SK-N-SH treated with all-trans-retinoic acid at 6 μM for 48 hours (cell line): ENCODE data around the gene GALNT17.

Experiments used
- ATAC-seq: fragments of 200-7000 bp; cut with Tn5 transposase; 3 replicates; pipeline ENCODE4 v1.9.1; 2020; ENCODE audit warnings: mild to moderate bottlenecking, moderate library complexity
- ARNTL ChIP-seq: fragments of 450-650 bp; formaldehyde crosslinking; IDR thresholded peaks from 2 replicates; pipeline ENCODE4 v1.5.0; 2020; ENCODE audit warnings: low read depth, mild to moderate bottlenecking, moderate library complexity, borderline replicate concordance
- BACH2 ChIP-seq: fragments of 250-450 bp; sonication (Bioruptor Pico); IDR thresholded peaks from 2 replicates; pipeline ENCODE4 v1.9.0; 2021; ENCODE audit warnings: mild to moderate bottlenecking, borderline replicate concordance
- CSDC2 ChIP-seq: fragments of 250-450 bp; sonication (Bioruptor Pico); IDR thresholded peaks from 2 replicates; pipeline ENCODE4 v1.5.0; 2020; ENCODE audit warnings: mild to moderate bottlenecking, moderate library complexity
- ESRRG ChIP-seq: fragments of 250-450 bp; sonication (Bioruptor Pico); IDR thresholded peaks from 2 replicates; pipeline ENCODE4 v1.6.1; 2021; ENCODE audit warnings: mild to moderate bottlenecking
- ISL1 ChIP-seq: fragments of 250-450 bp; sonication (Bioruptor Pico); IDR thresholded peaks from 2 replicates; pipeline ENCODE4 v2.1.2; 2022; ENCODE audit warnings: mild to moderate bottlenecking, moderate library complexity
- OSR1 ChIP-seq: fragments of 250-450 bp; sonication (Bioruptor Pico); IDR thresholded peaks from 2 replicates; pipeline ENCODE4 v1.8.0; 2022; ENCODE audit warnings: moderate library complexity, mild to moderate bottlenecking, inconsistent platforms
- PPARA ChIP-seq: fragments of 250-450 bp; sonication (Bioruptor Pico); IDR thresholded peaks from 2 replicates; pipeline ENCODE4 v1.5.0; 2020; ENCODE audit warnings: mild to moderate bottlenecking, borderline replicate concordance
- RARB ChIP-seq: fragments of 250-450 bp; sonication (Bioruptor Pico); IDR thresholded peaks from 2 replicates; pipeline ENCODE4 v1.8.0; 2021; ENCODE audit warnings: mild to moderate bottlenecking, moderate library complexity
- SNAI2 ChIP-seq: fragments of 250-450 bp; sonication (Bioruptor Pico); IDR thresholded peaks from 2 replicates; pipeline ENCODE4 v1.5.0; 2020; ENCODE audit warnings: mild to moderate bottlenecking, moderate library complexity
- TCF4 ChIP-seq: fragments of 250-450 bp; sonication (Bioruptor Pico); IDR thresholded peaks from 2 replicates; pipeline ENCODE4 v1.8.0; 2021; ENCODE audit warnings: mild to moderate bottlenecking, moderate library complexity, borderline replicate concordance
- ZC3H10 ChIP-seq: fragments of 250-450 bp; sonication (Bioruptor Pico); IDR thresholded peaks from 2 replicates; pipeline ENCODE4 v1.5.1; 2021; ENCODE audit warnings: mild to moderate bottlenecking, moderate library complexity
- ZFP3 ChIP-seq: fragments of 250-450 bp; sonication (Bioruptor Pico); IDR thresholded peaks from 2 replicates; pipeline ENCODE4 v1.5.0; 2020; ENCODE audit warnings: mild to moderate bottlenecking, moderate library complexity
- ZFP30 ChIP-seq: fragments of 450-650 bp; formaldehyde crosslinking; IDR thresholded peaks from 2 replicates; pipeline ENCODE4 v1.5.0; 2022; ENCODE audit warnings: mild to moderate bottlenecking, moderate library complexity
- ZNF565 ChIP-seq: fragments of 450-650 bp; formaldehyde crosslinking; conservative IDR thresholded peaks from 2 replicates; pipeline ENCODE4 v1.5.0; 2020; ENCODE audit warnings: low read depth, mild to moderate bottlenecking, moderate library complexity
- ZNF70 ChIP-seq: fragments of 450-650 bp; formaldehyde crosslinking; IDR thresholded peaks from 2 replicates; pipeline ENCODE4 v1.5.0; 2020; ENCODE audit warnings: mild to moderate bottlenecking, moderate library complexity
- ZNF8 ChIP-seq: fragments of 450-650 bp; formaldehyde crosslinking; IDR thresholded peaks from 2 replicates; pipeline ENCODE4 v1.5.0; 2020; ENCODE audit warnings: mild to moderate bottlenecking, moderate library complexity
- TF ChIP-seq, protein P1 (sequence below): fragments of 250-450 bp; sonication (Bioruptor Pico); IDR thresholded peaks from 2 replicates; pipeline ENCODE4 v1.5.1; 2020; ENCODE audit warnings: low read depth, mild to moderate bottlenecking, moderate library complexity
- TF ChIP-seq, protein P2 (sequence below): fragments of 250-450 bp; sonication (Bioruptor Pico); IDR thresholded peaks from 2 replicates; pipeline ENCODE4 v1.5.0; 2020; ENCODE audit warnings: mild to moderate bottlenecking, moderate library complexity
- TF ChIP-seq, protein P3 (sequence below): fragments of 250-450 bp; sonication (Bioruptor Pico); IDR thresholded peaks from 2 replicates; pipeline ENCODE4 v1.5.1; 2021; ENCODE audit warnings: mild to moderate bottlenecking, moderate library complexity
- TF ChIP-seq, protein P4 (sequence below): fragments of 250-450 bp; sonication (Bioruptor Pico); IDR thresholded peaks from 2 replicates; pipeline ENCODE4 v1.8.0; 2021; ENCODE audit warnings: low read depth, mild to moderate bottlenecking, moderate library complexity, borderline replicate concordance

The GALNT17 gene

DNA sequence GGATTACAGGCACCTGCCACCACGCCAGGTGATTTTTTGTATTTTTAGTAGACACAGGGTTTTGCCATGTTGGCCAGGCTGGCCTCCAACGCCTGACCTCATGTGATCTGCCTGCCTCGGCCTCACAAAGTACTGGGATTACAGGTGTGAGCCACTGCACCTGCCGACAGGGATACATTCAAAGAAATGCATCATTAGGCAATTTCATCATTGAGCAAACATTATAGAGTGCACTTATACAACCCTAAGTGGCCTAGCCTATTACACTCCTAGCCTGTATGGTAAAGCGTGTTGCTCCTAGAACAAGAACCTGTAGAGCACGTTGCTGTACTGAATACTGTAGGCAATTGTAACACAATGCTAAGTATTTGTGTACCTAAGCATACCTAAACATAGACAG lies 350.3 kb downstream of the GALNT17 start:
- TF ChIP-seq, protein P1, sequence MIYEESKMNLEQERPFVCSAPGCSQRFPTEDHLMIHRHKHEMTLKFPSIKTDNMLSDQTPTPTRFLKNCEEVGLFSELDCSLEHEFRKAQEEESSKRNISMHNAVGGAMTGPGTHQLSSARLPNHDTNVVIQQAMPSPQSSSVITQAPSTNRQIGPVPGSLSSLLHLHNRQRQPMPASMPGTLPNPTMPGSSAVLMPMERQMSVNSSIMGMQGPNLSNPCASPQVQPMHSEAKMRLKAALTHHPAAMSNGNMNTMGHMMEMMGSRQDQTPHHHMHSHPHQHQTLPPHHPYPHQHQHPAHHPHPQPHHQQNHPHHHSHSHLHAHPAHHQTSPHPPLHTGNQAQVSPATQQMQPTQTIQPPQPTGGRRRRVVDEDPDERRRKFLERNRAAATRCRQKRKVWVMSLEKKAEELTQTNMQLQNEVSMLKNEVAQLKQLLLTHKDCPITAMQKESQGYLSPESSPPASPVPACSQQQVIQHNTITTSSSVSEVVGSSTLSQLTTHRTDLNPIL, result no peak
- no peak for TF ChIP-seq ZFP3 (CRISPR knock-in tag)
- TF ChIP-seq, protein P2, sequence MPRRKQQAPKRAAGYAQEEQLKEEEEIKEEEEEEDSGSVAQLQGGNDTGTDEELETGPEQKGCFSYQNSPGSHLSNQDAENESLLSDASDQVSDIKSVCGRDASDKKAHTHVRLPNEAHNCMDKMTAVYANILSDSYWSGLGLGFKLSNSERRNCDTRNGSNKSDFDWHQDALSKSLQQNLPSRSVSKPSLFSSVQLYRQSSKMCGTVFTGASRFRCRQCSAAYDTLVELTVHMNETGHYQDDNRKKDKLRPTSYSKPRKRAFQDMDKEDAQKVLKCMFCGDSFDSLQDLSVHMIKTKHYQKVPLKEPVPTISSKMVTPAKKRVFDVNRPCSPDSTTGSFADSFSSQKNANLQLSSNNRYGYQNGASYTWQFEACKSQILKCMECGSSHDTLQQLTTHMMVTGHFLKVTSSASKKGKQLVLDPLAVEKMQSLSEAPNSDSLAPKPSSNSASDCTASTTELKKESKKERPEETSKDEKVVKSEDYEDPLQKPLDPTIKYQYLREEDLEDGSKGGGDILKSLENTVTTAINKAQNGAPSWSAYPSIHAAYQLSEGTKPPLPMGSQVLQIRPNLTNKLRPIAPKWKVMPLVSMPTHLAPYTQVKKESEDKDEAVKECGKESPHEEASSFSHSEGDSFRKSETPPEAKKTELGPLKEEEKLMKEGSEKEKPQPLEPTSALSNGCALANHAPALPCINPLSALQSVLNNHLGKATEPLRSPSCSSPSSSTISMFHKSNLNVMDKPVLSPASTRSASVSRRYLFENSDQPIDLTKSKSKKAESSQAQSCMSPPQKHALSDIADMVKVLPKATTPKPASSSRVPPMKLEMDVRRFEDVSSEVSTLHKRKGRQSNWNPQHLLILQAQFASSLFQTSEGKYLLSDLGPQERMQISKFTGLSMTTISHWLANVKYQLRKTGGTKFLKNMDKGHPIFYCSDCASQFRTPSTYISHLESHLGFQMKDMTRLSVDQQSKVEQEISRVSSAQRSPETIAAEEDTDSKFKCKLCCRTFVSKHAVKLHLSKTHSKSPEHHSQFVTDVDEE (CRISPR knock-in tag), result no peak
- TF ChIP-seq, protein P3, sequence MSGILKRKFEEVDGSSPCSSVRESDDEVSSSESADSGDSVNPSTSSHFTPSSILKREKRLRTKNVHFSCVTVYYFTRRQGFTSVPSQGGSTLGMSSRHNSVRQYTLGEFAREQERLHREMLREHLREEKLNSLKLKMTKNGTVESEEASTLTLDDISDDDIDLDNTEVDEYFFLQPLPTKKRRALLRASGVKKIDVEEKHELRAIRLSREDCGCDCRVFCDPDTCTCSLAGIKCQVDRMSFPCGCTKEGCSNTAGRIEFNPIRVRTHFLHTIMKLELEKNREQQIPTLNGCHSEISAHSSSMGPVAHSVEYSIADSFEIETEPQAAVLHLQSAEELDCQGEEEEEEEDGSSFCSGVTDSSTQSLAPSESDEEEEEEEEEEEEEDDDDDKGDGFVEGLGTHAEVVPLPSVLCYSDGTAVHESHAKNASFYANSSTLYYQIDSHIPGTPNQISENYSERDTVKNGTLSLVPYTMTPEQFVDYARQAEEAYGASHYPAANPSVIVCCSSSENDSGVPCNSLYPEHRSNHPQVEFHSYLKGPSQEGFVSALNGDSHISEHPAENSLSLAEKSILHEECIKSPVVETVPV, result no peak
- TF ChIP-seq TCF4 (CRISPR knock-in tag), result no peak
- TF ChIP-seq CSDC2 (CRISPR knock-in tag), result no peak
- TF ChIP-seq ZNF70 (CRISPR knock-in tag), result no peak
- no peak for TF ChIP-seq ZNF565
- TF ChIP-seq ZC3H10, result no peak
- no peak for TF ChIP-seq ARNTL (CRISPR knock-in tag)
- no peak for TF ChIP-seq ZFP30 (CRISPR knock-in tag)
- TF ChIP-seq ESRRG (CRISPR knock-in tag), result no peak
- no peak for TF ChIP-seq SNAI2 (CRISPR knock-in tag)
- no peak for TF ChIP-seq BACH2
- no peak for TF ChIP-seq ISL1 (CRISPR knock-in tag)
- no peak for ATAC-seq

DNA sequence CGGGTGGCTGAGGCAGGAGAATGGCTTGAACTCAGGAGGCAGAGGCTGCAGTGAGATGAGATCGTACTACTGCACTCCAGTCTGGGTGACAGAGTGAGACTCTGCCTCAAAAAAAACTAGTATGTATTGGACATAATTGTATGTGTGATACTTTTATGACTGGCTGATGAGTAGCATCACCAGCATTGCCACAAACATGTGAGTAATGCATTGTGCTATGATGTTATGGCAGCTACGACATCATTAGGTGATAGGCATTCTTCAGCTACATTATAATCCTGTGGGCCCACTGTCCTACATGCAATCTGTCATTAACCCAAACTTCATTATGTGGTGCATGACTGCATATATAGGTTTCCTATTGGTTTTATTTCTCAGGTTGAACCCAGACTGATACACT lies 352.4 kb downstream of the GALNT17 start:
- no peak for TF ChIP-seq OSR1 (CRISPR knock-in tag)
- no peak for TF ChIP-seq ESRRG (CRISPR knock-in tag)
- no peak for TF ChIP-seq ZFP30 (CRISPR knock-in tag)
- no peak for TF ChIP-seq ARNTL (CRISPR knock-in tag)
- TF ChIP-seq BACH2, result no peak
- TF ChIP-seq ZC3H10, result no peak
- TF ChIP-seq PPARA, result no peak
- no peak for TF ChIP-seq ZNF565
- TF ChIP-seq, protein P4, sequence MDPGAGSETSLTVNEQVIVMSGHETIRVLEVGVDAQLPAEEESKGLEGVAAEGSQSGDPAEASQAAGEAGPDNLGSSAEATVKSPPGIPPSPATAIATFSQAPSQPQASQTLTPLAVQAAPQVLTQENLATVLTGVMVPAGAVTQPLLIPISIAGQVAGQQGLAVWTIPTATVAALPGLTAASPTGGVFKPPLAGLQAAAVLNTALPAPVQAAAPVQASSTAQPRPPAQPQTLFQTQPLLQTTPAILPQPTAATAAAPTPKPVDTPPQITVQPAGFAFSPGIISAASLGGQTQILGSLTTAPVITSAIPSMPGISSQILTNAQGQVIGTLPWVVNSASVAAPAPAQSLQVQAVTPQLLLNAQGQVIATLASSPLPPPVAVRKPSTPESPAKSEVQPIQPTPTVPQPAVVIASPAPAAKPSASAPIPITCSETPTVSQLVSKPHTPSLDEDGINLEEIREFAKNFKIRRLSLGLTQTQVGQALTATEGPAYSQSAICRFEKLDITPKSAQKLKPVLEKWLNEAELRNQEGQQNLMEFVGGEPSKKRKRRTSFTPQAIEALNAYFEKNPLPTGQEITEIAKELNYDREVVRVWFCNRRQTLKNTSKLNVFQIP (CRISPR knock-in tag), result no peak
- TF ChIP-seq RARB, result no peak
- TF ChIP-seq, protein P3, result no peak
- no peak for TF ChIP-seq ISL1 (CRISPR knock-in tag)
- no peak for TF ChIP-seq TCF4 (CRISPR knock-in tag)
- TF ChIP-seq ZNF8 (CRISPR knock-in tag), result no peak
- TF ChIP-seq ZFP3 (CRISPR knock-in tag), result no peak
- no peak for TF ChIP-seq SNAI2 (CRISPR knock-in tag)
- TF ChIP-seq ZNF70 (CRISPR knock-in tag), result no peak
- TF ChIP-seq, protein P2 (CRISPR knock-in tag), result no peak
- ATAC-seq, result no peak
